Measurements from ENCODE around the gene CORO2A. TPM values are rescaled to one million over a fixed set of nuclear protein-coding genes. Genes with fewer than 3 reads are reported as not detected.

The CORO2A gene
- 1 to 10 TPM; 6.0 to 6.5 TPM for total RNA-seq

GRCh38 chr9:98192503-98193335 lies at the start of gene CORO2A:
TSS of gene CORO2A (minus strand) at chr9:98192637. CDS start at chr9:98157660, 34,977 bp downstream.
- ChIA-PET CTCF (interaction anchor here (0.5 to 2.0 kb wide), 10 partner anchors 9 to 131 kb away, joined by 3 to 8 read pairs (median 3); partner anchors contain the start of genes TBC1D2 and TRIM14), POLR2A (interaction anchor here (0.6 to 1.5 kb wide), 5 partner anchors 74 to 136 kb away, joined by 3 to 12 read pairs (median 4); partner anchors contain the start of genes NANS and TRIM14)

- POLR2A ChIA-PET = interaction anchor here (0.6 kb wide), 1 partner anchor 10 kb away, joined by 9 read pairs; no protein-coding TSS in a partner anchor
- CTCF ChIA-PET = interaction anchor here (1.1 kb wide), 1 partner anchor 44 kb away, joined by 3 read pairs; no protein-coding TSS in a partner anchor
Measured at GRCh38 chr9:98241357-98242300, 49.2 kb upstream of the CORO2A start.

- CTCF ChIA-PET = no interaction called here
- POLR2A ChIA-PET = no interaction called here
Measured at GRCh38 chr9:98240475-98240874, 48.0 kb upstream of the CORO2A start.

- POLR2A ChIA-PET = no interaction called here
- CTCF ChIA-PET = no interaction called here
Measured at GRCh38 chr9:98236901-98237487, 44.6 kb upstream of the CORO2A start.

GRCh38 chr9:98235126-98235525 lies 42.7 kb upstream of the CORO2A start:
- POLR2A ChIA-PET = interaction anchor here (0.6 kb wide), 1 partner anchor 162 kb away, joined by 9 read pairs; no protein-coding TSS in a partner anchor
- CTCF ChIA-PET = interaction anchor here (0.9 to 1.1 kb wide), 2 partner anchors 29 to 160 kb away, joined by 3 read pairs; no protein-coding TSS in a partner anchor

- CTCF ChIA-PET = interaction anchor here (0.9 to 1.1 kb wide), 2 partner anchors 29 to 159 kb away, joined by 3 read pairs; no protein-coding TSS in a partner anchor
Measured at GRCh38 chr9:98234245-98234825, 41.9 kb upstream of the CORO2A start.

GRCh38 chr9:98232926-98233325 lies 40.5 kb upstream of the CORO2A start:
- ChIA-PET POLR2A (no interaction called here), CTCF (no interaction called here)

More at GRCh38 chr9:98234245-98234825, 41.9 kb upstream of the CORO2A start:
- POLR2A ChIA-PET = interaction anchor here (0.6 kb wide), 1 partner anchor 161 kb away, joined by 9 read pairs; no protein-coding TSS in a partner anchor

- POLR2A ChIA-PET = interaction anchor here (0.6 kb wide), 1 partner anchor 10 kb away, joined by 9 read pairs; no protein-coding TSS in a partner anchor
- CTCF ChIA-PET = no interaction called here
Measured at GRCh38 chr9:98231770-98232478, 39.5 kb upstream of the CORO2A start.

GRCh38 chr9:98230789-98231188 lies 38.4 kb upstream of the CORO2A start:
- POLR2A ChIA-PET = interaction anchor here (0.6 kb wide), 1 partner anchor 11 kb away, joined by 9 read pairs; no protein-coding TSS in a partner anchor
- CTCF ChIA-PET = no interaction called here

- ChIA-PET CTCF (no interaction called here), POLR2A (no interaction called here)
Measured at GRCh38 chr9:98230304-98230703, 37.9 kb upstream of the CORO2A start.

- POLR2A ChIA-PET = no interaction called here
- CTCF ChIA-PET = no interaction called here
Measured at GRCh38 chr9:98229620-98230019, 37.2 kb upstream of the CORO2A start.

- POLR2A ChIA-PET = no interaction called here
- CTCF ChIA-PET = no interaction called here
Measured at GRCh38 chr9:98229090-98229395, 36.6 kb upstream of the CORO2A start.

GRCh38 chr9:98228392-98229089 lies 36.1 kb upstream of the CORO2A start:
- POLR2A ChIA-PET = no interaction called here
- CTCF ChIA-PET = no interaction called here

- POLR2A ChIA-PET = no interaction called here
- CTCF ChIA-PET = no interaction called here
Measured at GRCh38 chr9:98227883-98228282, 35.4 kb upstream of the CORO2A start.

- POLR2A ChIA-PET = no interaction called here
- CTCF ChIA-PET = no interaction called here
Measured at GRCh38 chr9:98226957-98227356, 34.5 kb upstream of the CORO2A start.

GRCh38 chr9:98226516-98226915 lies 34.1 kb upstream of the CORO2A start:
- POLR2A ChIA-PET = no interaction called here
- CTCF ChIA-PET = no interaction called here

GRCh38 chr9:98225015-98225442 lies 32.6 kb upstream of the CORO2A start:
- ChIA-PET CTCF (no interaction called here), POLR2A (no interaction called here)
